Activated CD8-positive, alpha-beta T cell treated with anti-CD3 and anti-CD28 coated beads for 36 hours (primary cell): ENCODE data around the gene CDH22. TPM values are rescaled to one million over a fixed set of nuclear protein-coding genes. Genes with fewer than 3 reads are reported as not detected.

Experiments used
- ATAC-seq: fragments of 200-7000 bp; cut with Tn5 transposase; one replicate; pipeline ENCODE4 v1.10.0; 2021; ENCODE audit warnings: mild to moderate bottlenecking, moderate library complexity
- CTCF ChIA-PET: fragments of 350-600 bp; sonication (Branson Sonifier 250); formaldehyde crosslinking; loops from one replicate; lab custom pipeline; 2021; ENCODE audit warnings: antibody characterized with exemption; lab: Charles Lee
- POLR2A ChIA-PET: fragments of 350-600 bp; sonication (Branson Sonifier 250); formaldehyde crosslinking; loops from one replicate; lab custom pipeline; 2021; ENCODE audit warnings: antibody characterized with exemption; lab: Charles Lee
- DNase-seq: peaks from one replicate; pipeline ENCODE4 v3.0.0-alpha.2; 2020
- H3K27ac Mint-ChIP-seq: one replicate; pipeline ENCODE4 v1.8.0; 2021; ENCODE audit warnings: mild to moderate bottlenecking, mixed read lengths
- H3K27me3 Mint-ChIP-seq: one replicate; pipeline ENCODE4 v1.8.0; 2021; ENCODE audit warnings: mixed read lengths
- H3K36me3 Mint-ChIP-seq: one replicate; pipeline ENCODE4 v1.8.0; 2021; ENCODE audit warnings: low read depth, mixed read lengths
- H3K4me1 Mint-ChIP-seq: one replicate; pipeline ENCODE4 v1.8.0; 2021; ENCODE audit warnings: low read depth, mixed read lengths
- H3K4me3 Mint-ChIP-seq: one replicate; pipeline ENCODE4 v1.8.0; 2021; ENCODE audit warnings: mild to moderate bottlenecking, moderate library complexity, mixed read lengths
- H3K9me3 Mint-ChIP-seq: one replicate; pipeline ENCODE4 v1.8.0; 2021; ENCODE audit warnings: mixed read lengths
- intact Hi-C: fragments of 100-400 bp; cut with micrococcal nuclease; formaldehyde crosslinking; loops from one replicate; pipeline ENCODE4 v1.10.0; 2022
- total RNA-seq, 2 experiments: library from RNA; stranded (reverse); gene quantifications; one replicate each; pipeline ENCODE4 v1.2.3, GENCODE V29; 2021
- TF ChIP-seq, protein P1 (sequence below): fragments of 200-600 bp; IDR thresholded peaks from one replicate; pipeline ENCODE4 v1.8.0; 2022; ENCODE audit warnings: antibody characterized with exemption, mild to moderate bottlenecking

The CDH22 gene
- total RNA-seq, 2 experiments from 2014 or later = not detected

- H3K27ac Mint-ChIP-seq = no peak overlapping the region
- H3K4me1 Mint-ChIP-seq = no peaks in the 10 kb centered on the region
- ChIA-PET POLR2A (no interaction called here), CTCF (interaction anchor here (1.1 to 1.4 kb wide), 5 partner anchors 16 to 288 kb away, joined by 3 to 8 read pairs (median 3); no protein-coding TSS in a partner anchor)
- no peak overlapping the region for H3K4me3 Mint-ChIP-seq
- H3K9me3 Mint-ChIP-seq = no peaks in the 10 kb centered on the region
- TF ChIP-seq, protein P1, sequence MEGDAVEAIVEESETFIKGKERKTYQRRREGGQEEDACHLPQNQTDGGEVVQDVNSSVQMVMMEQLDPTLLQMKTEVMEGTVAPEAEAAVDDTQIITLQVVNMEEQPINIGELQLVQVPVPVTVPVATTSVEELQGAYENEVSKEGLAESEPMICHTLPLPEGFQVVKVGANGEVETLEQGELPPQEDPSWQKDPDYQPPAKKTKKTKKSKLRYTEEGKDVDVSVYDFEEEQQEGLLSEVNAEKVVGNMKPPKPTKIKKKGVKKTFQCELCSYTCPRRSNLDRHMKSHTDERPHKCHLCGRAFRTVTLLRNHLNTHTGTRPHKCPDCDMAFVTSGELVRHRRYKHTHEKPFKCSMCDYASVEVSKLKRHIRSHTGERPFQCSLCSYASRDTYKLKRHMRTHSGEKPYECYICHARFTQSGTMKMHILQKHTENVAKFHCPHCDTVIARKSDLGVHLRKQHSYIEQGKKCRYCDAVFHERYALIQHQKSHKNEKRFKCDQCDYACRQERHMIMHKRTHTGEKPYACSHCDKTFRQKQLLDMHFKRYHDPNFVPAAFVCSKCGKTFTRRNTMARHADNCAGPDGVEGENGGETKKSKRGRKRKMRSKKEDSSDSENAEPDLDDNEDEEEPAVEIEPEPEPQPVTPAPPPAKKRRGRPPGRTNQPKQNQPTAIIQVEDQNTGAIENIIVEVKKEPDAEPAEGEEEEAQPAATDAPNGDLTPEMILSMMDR = no peak
- intact Hi-C loops = no loop called here
- ATAC-seq (no peak), DNase-seq (no peak)
- H3K36me3 Mint-ChIP-seq = no peaks in the 10 kb centered on the region
- H3K27me3 Mint-ChIP-seq = no peaks in the 10 kb centered on the region
These were observed 157.4 kb downstream of the CDH22 start for GRCh38 chr20:46150943-46151342.

DNA sequence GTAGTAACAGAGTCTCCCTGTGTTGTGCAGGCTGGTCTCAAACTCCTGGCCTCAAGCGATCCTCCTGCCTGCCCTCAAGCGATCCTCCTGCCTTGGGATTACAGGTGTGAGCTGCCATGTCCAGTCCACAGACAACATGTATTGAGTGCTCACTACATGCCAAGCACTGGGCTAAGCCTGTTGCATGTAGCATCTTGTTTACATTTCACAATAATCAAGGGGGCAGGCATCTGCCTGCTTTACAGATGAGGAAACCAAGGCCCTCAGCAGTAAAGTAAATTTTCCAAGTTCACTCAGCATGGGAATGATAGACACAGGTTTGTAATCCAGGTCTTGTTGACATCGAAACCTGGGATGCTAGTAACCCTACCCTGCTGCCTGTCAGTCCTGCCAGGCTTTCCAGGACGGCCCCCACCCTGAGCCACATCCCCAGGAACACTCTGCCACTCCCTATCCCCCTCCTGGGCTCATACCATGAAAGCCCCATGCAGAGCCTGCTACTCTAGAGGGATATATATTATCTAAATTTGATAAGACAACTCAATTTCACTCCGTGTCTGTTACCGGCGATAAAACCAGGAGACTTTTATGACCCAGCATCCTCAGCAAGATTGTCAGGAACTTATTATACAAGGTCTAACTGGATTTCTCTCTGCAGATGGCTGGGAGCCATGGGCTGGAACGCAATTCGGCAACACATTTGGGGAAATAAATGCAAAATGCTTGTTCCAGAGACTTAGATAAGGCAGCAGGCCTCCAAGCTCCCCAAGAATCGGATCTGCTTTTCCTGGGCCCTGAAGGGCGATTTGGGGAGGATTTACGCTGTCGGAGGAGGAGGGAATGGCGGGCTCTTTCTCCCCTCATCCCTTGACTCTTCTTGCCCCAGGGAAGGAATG lies 159.7 kb downstream of the CDH22 start:
- intact Hi-C loops = no loop called here
- Mint-ChIP-seq H3K36me3 (no peaks in the 10 kb centered on the region), H3K4me1 (no peaks in the 10 kb centered on the region), H3K9me3 (no peaks in the 10 kb centered on the region), H3K4me3 (no peak overlapping the region), H3K27me3 (peaks cover under 1% of the 10 kb centered on the region), H3K27ac (no peak overlapping the region)
- no peak for ATAC-seq
- ChIA-PET CTCF (interaction anchor here (0.8 to 1.6 kb wide), 2 partner anchors 27 to 135 kb away, joined by 3 to 4 read pairs; no protein-coding TSS in a partner anchor), POLR2A (no interaction called here)
- TF ChIP-seq, protein P1 = no peak
- no peak for DNase-seq

- no peak for ATAC-seq
- intact Hi-C loops = no loop called here
- POLR2A ChIA-PET = no interaction called here
- CTCF ChIA-PET = interaction anchor here (1.9 kb wide), 1 partner anchor 132 kb away, joined by 7 read pairs; no protein-coding TSS in a partner anchor
- Mint-ChIP-seq H3K36me3 (no peaks in the 10 kb centered on the region), H3K27me3 (peaks cover 14% of the 10 kb centered on the region), H3K4me3 (no peak overlapping the region), H3K9me3 (no peaks in the 10 kb centered on the region), H3K27ac (no peak overlapping the region), H3K4me1 (no peaks in the 10 kb centered on the region)
- TF ChIP-seq, protein P1 = no peak
- no peak for DNase-seq
These were observed 162.6 kb downstream of the CDH22 start for GRCh38 chr20:46145713-46146112.

DNA sequence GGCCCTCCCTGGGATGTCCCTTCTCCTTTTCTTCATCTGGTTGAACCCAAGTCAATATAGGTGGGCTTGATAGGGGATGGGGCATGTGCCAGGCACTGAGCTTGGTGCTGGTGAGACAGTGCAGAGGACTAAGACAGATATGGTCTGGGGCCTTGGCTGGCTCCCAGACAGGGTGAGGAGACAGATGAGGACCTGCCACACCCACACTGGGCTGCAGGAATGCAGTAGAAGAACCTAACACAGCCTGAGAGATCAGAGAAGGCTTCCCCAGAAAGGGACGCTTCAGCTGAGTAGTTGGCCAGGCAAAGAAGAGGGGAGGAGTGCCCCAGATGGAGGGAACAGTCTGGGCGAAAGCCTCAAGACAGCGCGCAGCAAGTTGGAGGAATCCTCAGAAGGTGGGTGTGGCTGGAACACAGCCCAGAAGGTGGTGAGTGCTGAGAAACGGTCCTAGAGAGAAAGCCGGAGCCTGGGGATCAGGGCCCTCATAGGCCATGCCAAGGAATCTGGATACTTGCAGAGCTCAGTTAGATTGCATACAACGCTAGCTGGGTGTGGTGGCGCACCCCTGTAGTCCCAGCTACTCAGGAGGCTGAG lies 163.8 kb downstream of the CDH22 start:
- POLR2A ChIA-PET = no interaction called here
- peaks cover 21% of the 10 kb centered on the region for H3K27me3 Mint-ChIP-seq
- H3K27ac Mint-ChIP-seq = no peak overlapping the region
- TF ChIP-seq, protein P1 = no peak
- intact Hi-C loops = no loop called here
- ATAC-seq = no peak
- no peaks in the 10 kb centered on the region for H3K4me1 Mint-ChIP-seq
- no peaks in the 10 kb centered on the region for H3K9me3 Mint-ChIP-seq
- H3K36me3 Mint-ChIP-seq = no peaks in the 10 kb centered on the region
- H3K4me3 Mint-ChIP-seq = no peak overlapping the region
- CTCF ChIA-PET = interaction anchor here (1.9 kb wide), 1 partner anchor 131 kb away, joined by 7 read pairs; no protein-coding TSS in a partner anchor
- no peak for DNase-seq
